ENCODE measurements around the gene IFI27L1. TPM values are rescaled to one million over a fixed set of nuclear protein-coding genes. Genes with fewer than 3 reads are reported as not detected.

IFI27L1 gene
- polyA plus RNA-seq, 1 experiment = 12.5 TPM

DNA sequence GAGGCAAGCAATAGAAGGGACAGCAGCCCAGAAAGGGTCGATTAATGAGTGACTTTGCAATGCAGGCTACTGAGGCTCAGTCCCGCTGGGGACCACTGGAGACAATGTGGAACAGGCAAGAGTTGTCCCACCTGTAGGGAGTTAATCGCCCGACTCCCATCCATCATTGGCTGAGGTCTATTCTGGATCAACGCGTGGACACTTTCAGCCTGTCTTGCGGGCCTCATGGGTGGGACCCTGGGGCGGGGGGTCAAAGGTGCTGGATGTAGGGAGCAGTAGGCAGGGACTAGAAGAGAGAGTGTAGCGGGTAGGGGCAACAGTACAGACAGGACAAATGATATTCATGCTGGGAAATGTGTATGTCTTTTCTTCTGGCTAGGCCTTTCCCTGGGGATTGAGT, 42.2 kb downstream of the IFI27L1 start:
- TF ChIP-seq, protein P1, sequence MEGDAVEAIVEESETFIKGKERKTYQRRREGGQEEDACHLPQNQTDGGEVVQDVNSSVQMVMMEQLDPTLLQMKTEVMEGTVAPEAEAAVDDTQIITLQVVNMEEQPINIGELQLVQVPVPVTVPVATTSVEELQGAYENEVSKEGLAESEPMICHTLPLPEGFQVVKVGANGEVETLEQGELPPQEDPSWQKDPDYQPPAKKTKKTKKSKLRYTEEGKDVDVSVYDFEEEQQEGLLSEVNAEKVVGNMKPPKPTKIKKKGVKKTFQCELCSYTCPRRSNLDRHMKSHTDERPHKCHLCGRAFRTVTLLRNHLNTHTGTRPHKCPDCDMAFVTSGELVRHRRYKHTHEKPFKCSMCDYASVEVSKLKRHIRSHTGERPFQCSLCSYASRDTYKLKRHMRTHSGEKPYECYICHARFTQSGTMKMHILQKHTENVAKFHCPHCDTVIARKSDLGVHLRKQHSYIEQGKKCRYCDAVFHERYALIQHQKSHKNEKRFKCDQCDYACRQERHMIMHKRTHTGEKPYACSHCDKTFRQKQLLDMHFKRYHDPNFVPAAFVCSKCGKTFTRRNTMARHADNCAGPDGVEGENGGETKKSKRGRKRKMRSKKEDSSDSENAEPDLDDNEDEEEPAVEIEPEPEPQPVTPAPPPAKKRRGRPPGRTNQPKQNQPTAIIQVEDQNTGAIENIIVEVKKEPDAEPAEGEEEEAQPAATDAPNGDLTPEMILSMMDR (IDR thresholded peaks at IDR 0.05; ENCODE audit: low read depth, low read length) = no peak

GRCh38 chr14:94123868-94124267, 42.8 kb downstream of the IFI27L1 start:
- TF ChIP-seq, protein P1 (IDR thresholded peaks at IDR 0.05; ENCODE audit: low read depth, low read length) = no peak
- DNase-seq (ENCODE audit: low read depth, low spot score) = no peak
- Histone ChIP-seq H3K9me3 (ENCODE audit: control insufficient read depth, insufficient read depth, low read length) (peaks cover 6% of the 10 kb centered on the region; the same call in 1 of the 2 replicates), H3K27me3 (ENCODE audit: control insufficient read depth, insufficient read depth, low read length) (peaks cover 2% of the 10 kb centered on the region), H3K27ac (ENCODE audit: low read depth, low read length) (no peak overlapping the region), H3K4me3 (ENCODE audit: low read depth, low read length) (no peak overlapping the region)
- POLR2A ChIA-PET = no interaction called here
- CTCF ChIA-PET = interaction anchor here (1.3 to 2.1 kb wide), 2 partner anchors 9 to 13 kb away, joined by 4 to 10 read pairs; no protein-coding TSS in a partner anchor

More for the DNA sequence above, 42.2 kb downstream of the IFI27L1 start:
- no peak overlapping the region for H3K4me3 ChIP-seq (ENCODE audit: low read depth, low read length)
- ChIA-PET CTCF (interaction anchor here (2.1 kb wide), 1 partner anchor 13 kb away, joined by 10 read pairs; no protein-coding TSS in a partner anchor), POLR2A (no interaction called here)
- no peak overlapping the region for H3K27ac ChIP-seq (ENCODE audit: low read depth, low read length)
- DNase-seq (ENCODE audit: low read depth, low spot score) = no peak
- peaks cover 2% of the 10 kb centered on the region for H3K27me3 ChIP-seq (ENCODE audit: control insufficient read depth, insufficient read depth, low read length)
- peaks cover 6% of the 10 kb centered on the region; the same call in 1 of the 2 replicates for H3K9me3 ChIP-seq (ENCODE audit: control insufficient read depth, insufficient read depth, low read length)

DNA sequence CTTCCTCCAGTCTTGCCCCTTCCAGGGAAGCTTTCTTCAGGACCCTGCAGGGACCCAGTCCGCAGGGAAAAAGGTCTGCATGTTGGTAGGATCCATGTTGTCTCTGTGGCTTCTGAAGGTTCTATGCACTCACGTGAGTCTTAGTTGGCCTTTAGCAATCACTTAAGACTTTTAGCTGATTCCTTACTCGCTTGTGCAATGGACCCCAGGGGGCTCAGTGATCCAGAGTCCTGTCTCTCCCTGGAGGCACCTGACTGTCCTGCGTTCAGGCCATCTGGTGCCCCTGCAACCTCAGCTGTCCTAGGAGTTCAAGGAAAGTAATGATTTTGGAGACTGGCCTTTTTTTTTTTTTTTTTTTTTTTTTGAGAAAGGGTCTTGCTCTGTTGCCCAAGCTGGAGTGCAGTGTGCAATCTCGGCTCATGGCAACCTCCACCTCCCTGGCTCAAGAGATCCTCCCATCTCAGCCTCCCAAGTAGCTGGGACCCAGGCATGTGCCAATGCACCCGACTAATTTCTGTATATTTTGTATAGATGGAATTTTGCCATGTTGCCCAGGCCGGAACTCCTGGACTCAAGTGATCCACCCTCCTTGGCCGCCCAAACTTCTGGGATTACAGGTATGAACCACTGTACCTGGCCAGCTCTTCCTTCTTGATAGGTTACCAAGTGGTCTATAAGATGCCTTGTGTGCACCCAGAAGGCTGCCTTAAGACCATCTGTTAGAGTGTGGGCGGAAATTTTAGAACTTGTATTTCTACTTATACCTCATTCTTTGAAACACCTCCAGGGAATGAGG, 43.7 kb downstream of the IFI27L1 start:
- H3K27ac ChIP-seq (ENCODE audit: low read depth, low read length) = no peak overlapping the region
- no peaks in the 10 kb centered on the region for H3K27me3 ChIP-seq (ENCODE audit: control insufficient read depth, insufficient read depth, low read length)
- ChIA-PET CTCF (interaction anchor here (0.5 to 2.1 kb wide), 3 partner anchors 8 to 233 kb away, joined by 4 to 10 read pairs (median 4); no protein-coding TSS in a partner anchor), POLR2A (no interaction called here)
- H3K9me3 ChIP-seq (ENCODE audit: control insufficient read depth, insufficient read depth, low read length) = peaks cover 6% of the 10 kb centered on the region; the same call in 1 of the 2 replicates
- no peak for DNase-seq (ENCODE audit: low read depth, low spot score)
- no peak overlapping the region for H3K4me3 ChIP-seq (ENCODE audit: low read depth, low read length)
- TF ChIP-seq, protein P1 (IDR thresholded peaks at IDR 0.05; ENCODE audit: low read depth, low read length) = no peak

- Histone ChIP-seq H3K9me3 (ENCODE audit: control insufficient read depth, insufficient read depth, low read length) (no peaks in the 10 kb centered on the region), H3K27me3 (ENCODE audit: control insufficient read depth, insufficient read depth, low read length) (no peaks in the 10 kb centered on the region), H3K4me3 (ENCODE audit: low read depth, low read length) (no peak overlapping the region), H3K27ac (ENCODE audit: low read depth, low read length) (no peak overlapping the region)
- ChIA-PET POLR2A (no interaction called here), CTCF (interaction anchor here (2.1 kb wide), 1 partner anchor 11 kb away, joined by 10 read pairs; no protein-coding TSS in a partner anchor)
- DNase-seq (ENCODE audit: low read depth, low spot score) = no peak
- TF ChIP-seq, protein P1 (IDR thresholded peaks at IDR 0.05; ENCODE audit: low read depth, low read length) = no peak
These were observed 44.7 kb downstream of the IFI27L1 start for GRCh38 chr14:94125659-94126418.

DNA sequence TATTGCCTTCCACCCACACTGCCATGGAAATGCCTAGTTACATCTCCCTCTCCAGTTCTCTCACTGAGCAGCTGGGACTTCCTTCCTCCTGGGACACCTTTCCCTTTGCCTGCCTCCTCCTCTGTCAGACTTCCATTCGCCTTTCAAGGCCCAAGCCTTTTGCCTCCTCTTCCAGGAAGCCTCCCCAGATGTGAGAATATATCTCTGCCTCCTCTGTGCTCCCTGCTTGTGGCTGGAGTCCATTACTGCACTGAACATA, 45.2 kb downstream of the IFI27L1 start:
- CTCF ChIA-PET = interaction anchor here (0.9 kb wide), 1 partner anchor 90 kb away, joined by 4 read pairs; no protein-coding TSS in a partner anchor
- Histone ChIP-seq H3K4me3 (ENCODE audit: low read depth, low read length) (no peak overlapping the region), H3K9me3 (ENCODE audit: control insufficient read depth, insufficient read depth, low read length) (no peaks in the 10 kb centered on the region), H3K27me3 (ENCODE audit: control insufficient read depth, insufficient read depth, low read length) (no peaks in the 10 kb centered on the region), H3K27ac (ENCODE audit: low read depth, low read length) (no peak overlapping the region)
- POLR2A ChIA-PET = no interaction called here
- DNase-seq (ENCODE audit: low read depth, low spot score) = no peak
- TF ChIP-seq, protein P1 (IDR thresholded peaks at IDR 0.05; ENCODE audit: low read depth, low read length) = no peak

Data from AG04450 (cell line).